WTC11 (cell line): ENCODE measurements around the gene OXSR1.

Experiments used
- ESRRA ChIP-seq: sonication (generic); formaldehyde crosslinking; IDR thresholded peaks from 2 replicates; pipeline ENCODE4 v1.8.1; 2022; ENCODE audit warnings: mild to moderate bottlenecking, missing genetic modification reagents, borderline replicate concordance
- FOXJ3 ChIP-seq: sonication (generic); formaldehyde crosslinking; IDR thresholded peaks from 2 replicates; pipeline ENCODE4 v1.9.0; 2021; ENCODE audit warnings: missing genetic modification reagents, mild to moderate bottlenecking, borderline replicate concordance
- ZNF121 ChIP-seq: sonication (generic); formaldehyde crosslinking; IDR thresholded peaks from 2 replicates; pipeline ENCODE4 v1.8.0; 2023; ENCODE audit warnings: missing genetic modification reagents
- TF ChIP-seq, protein P1 (sequence below): fragments of 200-600 bp; IDR thresholded peaks from 2 replicates; pipeline ENCODE4 v1.8.0; 2022; ENCODE audit warnings: antibody characterized with exemption
- TF ChIP-seq, protein P2 (sequence below): sonication (generic); formaldehyde crosslinking; IDR thresholded peaks from 2 replicates; pipeline ENCODE4 v1.8.1; 2022; ENCODE audit warnings: low read depth, missing genetic modification reagents, borderline replicate concordance

DNA sequence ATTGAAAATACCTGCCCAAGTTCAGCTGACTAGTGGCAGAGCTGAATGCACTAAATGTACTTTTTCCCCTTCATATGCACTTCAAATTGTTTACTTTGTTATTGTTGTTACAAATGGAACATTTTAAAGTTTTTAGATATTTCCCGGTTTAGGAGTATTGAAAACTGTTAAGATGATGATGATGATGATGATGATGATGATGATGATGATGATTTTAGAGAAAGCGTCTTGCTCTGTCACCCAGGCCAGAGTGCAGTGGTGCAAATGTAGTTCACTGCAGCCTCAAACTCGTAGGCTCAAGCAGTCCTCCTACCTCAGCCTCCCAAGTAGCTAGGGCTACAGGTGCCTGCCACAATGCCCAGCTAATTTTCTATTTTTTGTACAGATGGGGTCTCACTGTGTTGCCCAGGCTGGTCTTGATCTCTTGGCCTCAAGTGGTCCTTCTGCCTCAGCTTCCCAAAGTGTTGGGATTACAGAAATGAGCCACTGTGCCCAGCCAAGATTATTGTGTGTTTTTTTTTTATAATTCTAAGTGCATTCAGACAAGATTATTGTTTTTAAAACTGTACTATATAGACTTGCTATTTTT lies 54.4 kb downstream of the OXSR1 start:
- TF ChIP-seq FOXJ3 (no peak), ZNF121 (CRISPR knock-in tag) (peak; percentile 84), ESRRA (CRISPR knock-in tag) (no peak)
- TF ChIP-seq, protein P1, sequence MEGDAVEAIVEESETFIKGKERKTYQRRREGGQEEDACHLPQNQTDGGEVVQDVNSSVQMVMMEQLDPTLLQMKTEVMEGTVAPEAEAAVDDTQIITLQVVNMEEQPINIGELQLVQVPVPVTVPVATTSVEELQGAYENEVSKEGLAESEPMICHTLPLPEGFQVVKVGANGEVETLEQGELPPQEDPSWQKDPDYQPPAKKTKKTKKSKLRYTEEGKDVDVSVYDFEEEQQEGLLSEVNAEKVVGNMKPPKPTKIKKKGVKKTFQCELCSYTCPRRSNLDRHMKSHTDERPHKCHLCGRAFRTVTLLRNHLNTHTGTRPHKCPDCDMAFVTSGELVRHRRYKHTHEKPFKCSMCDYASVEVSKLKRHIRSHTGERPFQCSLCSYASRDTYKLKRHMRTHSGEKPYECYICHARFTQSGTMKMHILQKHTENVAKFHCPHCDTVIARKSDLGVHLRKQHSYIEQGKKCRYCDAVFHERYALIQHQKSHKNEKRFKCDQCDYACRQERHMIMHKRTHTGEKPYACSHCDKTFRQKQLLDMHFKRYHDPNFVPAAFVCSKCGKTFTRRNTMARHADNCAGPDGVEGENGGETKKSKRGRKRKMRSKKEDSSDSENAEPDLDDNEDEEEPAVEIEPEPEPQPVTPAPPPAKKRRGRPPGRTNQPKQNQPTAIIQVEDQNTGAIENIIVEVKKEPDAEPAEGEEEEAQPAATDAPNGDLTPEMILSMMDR, result no peak
- TF ChIP-seq, protein P2, sequence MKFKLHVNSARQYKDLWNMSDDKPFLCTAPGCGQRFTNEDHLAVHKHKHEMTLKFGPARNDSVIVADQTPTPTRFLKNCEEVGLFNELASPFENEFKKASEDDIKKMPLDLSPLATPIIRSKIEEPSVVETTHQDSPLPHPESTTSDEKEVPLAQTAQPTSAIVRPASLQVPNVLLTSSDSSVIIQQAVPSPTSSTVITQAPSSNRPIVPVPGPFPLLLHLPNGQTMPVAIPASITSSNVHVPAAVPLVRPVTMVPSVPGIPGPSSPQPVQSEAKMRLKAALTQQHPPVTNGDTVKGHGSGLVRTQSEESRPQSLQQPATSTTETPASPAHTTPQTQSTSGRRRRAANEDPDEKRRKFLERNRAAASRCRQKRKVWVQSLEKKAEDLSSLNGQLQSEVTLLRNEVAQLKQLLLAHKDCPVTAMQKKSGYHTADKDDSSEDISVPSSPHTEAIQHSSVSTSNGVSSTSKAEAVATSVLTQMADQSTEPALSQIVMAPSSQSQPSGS (CRISPR knock-in tag), result no peak
